ENCODE measurements around the gene PRKACA.
"Not testable (repeated sequence)": the region's sequence is repeated elsewhere in the genome, so short reads cannot be mapped to it uniquely, and the experiment has no call there.

Gene PRKACA

DNA sequence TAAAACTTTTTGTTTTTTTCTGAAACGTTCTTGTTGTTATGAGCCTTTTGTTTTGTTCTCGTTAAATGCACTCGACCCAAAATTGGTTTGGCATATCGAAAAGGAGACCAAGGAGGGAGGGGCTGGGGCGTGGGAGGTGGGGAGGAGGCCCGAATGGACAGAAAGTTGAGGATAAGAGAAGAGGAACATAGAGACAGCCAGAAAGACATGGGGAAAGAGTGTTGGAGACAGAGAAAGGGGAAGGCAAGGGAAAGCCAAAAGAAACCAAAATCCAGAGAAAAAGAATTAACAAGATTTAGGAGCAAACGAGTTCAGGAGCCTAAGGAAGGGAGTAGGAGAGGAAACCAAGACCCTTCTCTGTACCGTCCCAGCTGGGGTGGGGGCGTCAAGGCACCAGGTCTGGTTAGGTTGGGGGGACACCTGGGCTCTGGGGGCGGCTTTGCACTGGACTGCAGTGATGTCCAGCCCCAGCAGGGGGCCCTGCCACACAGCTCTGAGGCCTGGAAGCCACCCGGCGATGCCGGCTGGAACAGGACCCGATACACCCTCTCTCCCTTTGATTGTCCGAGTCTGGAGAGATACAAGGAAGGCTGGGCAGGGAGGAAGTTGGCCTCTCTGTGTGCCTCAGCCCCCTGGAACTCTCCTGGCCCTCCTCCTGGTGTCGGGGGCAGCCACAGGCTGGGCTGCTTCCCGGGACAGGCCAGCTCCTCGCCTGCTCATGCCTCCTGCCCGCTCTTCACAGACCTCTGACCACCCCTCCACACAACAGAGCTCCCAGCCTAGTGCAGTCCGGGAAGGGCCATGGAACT is 30.4 kb upstream of the PRKACA start:
- DNase-seq = peak; percentile 72

DNA sequence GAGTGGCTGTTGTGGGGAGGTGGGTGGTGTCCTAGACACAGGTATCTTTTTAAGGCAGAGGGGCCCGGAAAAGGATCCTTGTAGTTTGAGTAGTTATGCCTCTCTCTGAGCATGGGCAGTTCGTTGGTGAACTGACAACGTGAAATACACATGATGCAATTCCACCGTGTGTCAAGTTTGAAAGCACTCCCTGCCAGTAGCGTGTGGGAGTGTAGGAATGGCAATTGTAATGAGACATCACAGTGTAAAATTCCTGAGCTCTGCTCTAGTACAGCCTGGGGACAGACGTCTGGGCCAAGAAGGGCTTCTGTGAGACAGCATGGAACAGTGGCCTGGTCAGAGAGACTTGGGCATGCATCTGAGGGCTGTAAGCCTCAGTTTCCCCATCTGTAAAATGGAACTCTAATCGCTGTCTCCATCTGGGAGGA is 29.2 kb upstream of the PRKACA start:
- no peak for DNase-seq

DNA sequence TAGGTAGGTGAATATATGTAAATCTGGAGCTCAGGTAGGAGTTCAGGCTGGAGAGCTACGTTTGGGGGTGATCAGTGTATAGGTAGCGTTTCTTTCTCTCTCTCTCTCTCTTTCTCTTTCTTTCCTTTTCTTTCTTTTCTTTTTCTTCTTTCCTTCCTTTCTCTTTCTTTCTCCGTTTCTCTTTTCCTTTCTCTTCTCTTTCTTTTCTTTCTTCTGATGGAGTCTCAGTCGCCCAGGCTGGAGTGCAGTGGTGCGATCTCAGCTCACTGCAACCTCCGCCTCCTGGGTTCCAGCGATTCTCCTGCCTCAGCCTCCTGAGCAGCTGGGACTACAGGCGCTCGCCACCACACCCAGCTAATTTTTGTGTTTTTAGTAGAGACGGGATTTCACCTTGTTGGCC is 28.6 kb upstream of the PRKACA start:
- not testable (repeated sequence) for DNase-seq

DNA sequence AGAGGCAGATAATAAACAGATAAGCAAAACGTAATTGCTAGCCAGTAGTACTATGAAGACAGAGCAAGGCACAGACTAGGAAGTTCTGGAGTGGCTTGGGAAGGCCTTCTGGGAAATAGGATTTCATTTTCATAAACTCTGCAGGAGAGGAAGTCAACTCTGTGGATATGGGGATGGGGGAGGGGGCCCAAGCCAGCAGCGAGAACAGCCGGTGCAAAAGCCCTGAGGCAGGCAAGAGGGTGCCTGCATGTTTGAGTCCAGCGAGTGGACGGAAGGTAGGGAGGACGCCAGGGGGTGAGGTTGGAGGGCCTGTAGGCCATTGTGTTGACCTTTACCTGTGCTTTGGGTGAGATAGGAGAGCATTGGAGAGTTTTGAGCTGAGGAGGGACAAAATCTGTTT is 27.8 kb upstream of the PRKACA start:
- no peak for DNase-seq

DNA sequence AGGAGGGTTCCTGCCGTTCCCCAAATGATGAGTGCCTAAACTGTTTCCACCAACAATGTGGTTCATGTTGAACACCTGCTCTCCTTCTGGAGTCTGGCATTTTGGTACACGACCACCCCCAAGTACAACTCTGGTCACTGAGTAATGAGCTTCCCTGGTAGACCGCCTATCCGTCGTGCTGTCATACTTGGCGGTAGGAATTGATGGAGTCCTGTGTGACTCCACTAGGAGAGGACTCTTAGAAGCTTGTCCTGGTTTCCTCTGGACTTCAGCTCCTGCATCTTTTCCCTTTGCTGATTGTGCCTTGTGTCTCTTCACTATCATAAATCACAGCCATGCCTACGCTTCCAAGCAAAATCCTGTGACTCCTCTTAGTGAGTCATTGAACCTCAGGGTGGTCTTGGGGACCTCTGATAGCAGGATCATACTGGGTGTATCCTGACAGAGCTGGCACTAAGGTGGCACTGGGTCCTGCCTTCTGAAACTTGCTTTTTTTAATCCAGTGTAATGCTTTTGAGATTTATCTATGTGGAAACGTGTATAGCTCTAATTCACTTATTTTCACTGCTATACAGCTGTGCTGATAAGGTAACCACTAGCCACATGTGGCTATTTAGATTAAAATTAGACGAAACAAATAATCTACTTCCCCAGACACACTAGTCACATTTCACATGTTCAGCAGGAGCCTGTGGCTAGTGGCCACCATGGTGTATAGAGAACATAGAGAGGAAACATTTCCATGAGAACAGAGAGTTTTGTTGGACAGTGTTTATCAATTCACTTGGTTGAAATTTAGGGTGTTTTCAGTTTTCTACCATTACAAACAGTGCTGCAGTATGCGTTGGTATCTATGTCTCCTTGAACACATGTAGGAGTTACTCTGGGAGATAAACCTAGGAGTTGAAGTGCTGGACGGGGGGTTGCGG is 25.0 kb upstream of the PRKACA start:
- peak; percentile 95 for DNase-seq

DNA sequence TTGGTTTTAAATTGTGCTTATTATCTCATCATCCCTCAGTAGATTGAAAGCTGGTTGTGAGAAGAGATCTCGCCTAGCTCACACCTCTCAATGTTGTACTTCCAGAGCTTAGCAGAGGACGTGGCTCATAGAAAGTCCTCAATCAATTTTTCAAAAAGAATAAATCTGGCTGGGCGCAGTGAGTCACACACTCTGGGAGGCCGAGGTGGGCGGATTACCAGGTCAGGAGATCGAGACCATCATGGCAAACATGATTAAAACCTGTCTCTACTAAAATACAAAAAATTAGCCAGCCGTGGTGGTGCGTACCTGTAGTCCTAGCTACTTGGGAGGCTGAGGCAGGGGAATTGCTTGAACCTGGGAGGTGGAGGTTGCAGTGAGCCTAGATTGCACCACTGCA is 23.5 kb upstream of the PRKACA start:
- DNase-seq = no peak

DNA sequence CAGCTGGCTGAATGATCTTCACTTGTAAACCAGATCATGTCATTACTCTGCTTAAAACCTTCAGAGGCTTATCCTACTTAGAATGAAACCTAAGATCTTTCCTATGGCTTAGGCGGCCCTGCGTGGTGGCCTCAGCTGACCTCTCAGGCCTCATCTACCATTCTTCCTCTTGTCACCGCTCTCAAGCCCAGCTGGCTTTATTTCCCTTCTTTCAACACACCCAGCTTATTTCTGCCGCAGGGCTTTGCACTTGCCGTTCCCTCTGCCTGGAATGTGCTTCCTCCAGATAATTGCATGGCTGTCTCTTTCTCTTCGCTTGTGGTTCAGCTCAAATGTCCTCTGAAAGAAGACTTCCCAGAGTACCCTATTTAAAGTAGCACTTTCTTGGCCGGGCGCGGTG is 22.4 kb upstream of the PRKACA start:
- DNase-seq = peak; percentile 73

DNA sequence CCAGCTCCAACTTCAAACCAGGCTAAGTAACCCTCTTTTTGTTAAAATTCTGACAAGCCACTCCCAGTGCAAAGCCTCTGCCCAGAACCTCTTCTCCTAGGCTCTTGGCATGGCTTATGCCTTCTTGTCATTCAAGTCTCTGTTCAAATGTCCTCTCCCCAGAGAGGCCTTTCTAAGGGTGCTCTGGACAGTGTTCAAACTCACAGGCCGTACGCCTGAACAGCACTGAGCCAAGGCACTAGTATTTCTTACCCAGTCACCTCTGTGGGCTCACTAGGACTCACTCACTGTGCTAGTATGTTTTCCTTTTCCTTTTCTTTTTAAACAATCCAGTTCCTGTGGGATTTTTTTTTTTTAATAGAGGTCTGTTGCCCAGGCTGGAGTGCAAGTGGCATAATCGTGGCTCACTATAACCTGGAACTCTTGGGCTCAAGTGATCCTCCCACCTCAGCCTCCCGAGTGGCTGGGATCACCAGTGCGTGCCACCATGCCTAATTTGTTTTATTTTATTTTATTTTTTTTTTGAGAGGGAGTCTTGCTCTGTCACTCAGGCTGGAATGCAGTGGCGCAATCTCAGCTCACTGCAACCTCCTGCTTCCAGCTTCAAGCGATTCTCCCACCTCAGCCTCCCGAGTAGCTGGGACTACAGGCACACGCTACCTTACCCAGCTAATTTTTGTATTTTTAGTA is 21.2 kb upstream of the PRKACA start:
- DNase-seq = no peak

DNA sequence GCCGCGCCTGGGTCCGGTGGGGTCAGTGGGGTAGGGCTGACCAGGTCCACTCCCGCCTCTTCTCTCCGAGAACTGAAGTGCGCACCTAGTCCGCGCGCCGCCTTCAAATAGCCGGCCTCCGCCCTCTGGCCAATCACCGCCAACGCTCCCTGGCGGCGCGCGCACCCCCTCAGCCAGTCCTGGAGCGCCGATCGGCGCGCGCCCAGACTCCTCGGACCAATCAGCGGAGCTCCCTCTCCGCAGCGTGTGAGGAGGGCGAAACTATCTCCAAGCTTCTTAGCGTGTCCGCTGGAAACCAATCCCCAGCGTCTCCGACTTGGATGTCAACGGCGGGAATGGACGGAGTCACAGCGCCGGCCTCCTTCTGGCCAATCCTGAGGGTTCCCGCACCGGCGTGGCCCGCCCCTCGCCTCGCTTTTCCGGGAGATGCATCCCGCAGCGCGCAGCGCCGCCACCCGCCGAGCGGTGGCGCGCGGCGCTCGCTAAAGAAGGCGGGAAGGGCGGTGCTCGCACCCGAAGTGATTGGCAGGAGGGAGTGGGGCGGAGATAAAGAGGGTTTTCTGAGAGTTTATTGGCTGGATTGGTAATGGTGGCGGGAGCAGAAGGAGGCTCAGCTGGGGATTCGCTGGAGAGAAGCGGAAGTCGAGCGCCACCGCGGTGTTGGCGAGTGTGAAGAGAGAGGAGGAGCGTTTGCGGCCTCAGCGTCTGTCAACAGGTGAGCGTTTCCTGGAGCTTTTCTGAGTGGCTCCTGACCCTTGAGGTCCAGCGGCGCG is 19.1 kb upstream of the PRKACA start, which contains the start of gene ASF1B:
TSS of gene ASF1B (minus strand) at position 81 of the 773 bp plus-strand sequence. CDS start 133 bp downstream, outside the sequence.
- DNase-seq = peak; percentile 100

DNA sequence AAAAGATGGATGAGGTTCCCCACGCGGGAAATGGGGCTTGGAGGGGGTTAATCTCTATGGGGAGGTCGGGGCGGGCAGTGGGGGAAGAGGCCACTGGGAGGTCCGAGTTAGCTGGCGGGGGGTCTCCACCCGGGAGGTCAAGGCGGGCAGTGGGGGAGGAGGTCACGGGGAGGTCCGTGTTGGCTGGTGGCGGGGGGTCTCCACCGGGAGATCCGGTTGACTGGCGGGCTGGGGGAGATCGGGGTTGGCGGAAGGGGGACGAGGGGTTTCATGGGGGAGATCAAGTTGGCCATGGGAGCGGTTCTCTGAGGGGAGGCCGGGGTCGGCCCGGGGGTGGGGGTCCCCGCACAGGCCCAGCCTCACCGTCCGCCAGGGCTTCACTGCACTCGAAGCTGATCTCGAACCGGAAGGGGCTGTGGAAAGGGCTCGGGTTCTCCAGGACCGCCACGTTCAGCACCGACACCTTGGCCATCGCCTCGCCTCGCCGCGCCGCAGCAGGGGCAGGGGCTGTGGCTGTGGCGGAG is 18.5 kb upstream of the PRKACA start:
- no peak for DNase-seq

DNA sequence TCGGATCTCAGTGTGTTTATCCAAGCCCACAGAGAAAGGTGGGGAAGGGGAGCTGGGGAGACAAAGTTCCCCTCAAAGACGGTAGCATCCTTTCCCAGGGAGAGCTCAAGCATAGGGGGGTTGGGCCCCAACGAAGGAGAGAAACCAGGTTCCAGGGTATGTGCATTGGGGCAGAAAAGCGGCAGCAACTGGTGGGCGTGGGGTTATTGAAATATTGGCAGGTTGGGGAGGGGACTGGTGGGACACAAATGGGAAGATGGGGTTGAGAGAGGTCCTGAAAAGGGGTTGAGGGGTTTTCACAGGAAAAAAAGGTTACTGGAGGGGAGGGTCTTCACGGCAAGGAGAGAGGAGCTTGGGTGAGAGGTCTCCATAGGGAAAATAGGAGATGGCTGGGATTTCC is 17.8 kb upstream of the PRKACA start:
- no peak for DNase-seq

DNA sequence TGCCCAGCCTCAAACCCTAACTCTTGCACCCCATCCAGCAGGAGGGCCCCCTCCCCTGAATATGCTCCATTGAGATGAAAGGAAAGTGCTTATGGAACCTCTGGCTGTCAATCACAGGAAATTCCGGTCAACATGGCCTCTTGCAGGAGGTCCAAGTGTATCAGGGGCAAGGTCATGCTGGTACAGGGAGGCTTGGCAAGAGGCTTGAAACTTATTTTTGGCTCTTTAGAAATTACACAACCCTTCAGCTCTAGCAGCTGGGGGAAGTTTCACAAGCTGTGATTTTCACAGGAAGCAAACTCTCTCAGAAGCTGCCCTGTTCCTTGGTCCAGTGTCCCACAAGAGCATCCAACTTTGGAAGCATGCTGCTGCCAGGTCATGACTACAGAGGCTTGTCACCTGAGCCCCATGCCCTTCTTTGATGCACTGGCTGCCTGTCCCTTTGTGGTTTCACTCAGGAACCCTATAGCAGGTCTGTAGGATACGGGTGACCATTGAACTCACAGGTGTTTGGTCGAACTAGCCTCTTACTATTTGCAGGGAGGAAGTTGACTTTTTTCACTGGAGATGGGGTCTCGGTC is 10.5 kb upstream of the PRKACA start:
- DNase-seq = peak; percentile 24

DNA sequence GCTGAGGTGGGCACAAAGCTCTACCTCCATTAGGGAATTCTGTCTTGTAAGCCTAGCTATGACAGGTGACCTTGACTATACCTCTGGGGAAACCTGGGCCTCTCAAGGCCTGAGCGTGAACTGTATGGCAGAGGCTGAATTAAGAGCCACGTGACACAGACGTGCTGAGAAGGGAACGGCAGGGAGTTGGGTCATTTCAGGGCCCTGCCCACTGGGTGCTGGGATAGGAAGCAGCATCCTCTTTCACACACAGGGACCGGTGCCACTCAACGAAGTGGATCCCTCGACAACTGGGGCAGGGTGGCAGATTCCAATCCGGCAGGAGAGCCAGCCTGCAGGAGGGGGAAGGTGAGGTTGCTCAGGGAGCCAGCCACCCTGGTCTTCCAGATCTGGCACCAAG is 9.6 kb upstream of the PRKACA start:
- no peak for DNase-seq

DNA sequence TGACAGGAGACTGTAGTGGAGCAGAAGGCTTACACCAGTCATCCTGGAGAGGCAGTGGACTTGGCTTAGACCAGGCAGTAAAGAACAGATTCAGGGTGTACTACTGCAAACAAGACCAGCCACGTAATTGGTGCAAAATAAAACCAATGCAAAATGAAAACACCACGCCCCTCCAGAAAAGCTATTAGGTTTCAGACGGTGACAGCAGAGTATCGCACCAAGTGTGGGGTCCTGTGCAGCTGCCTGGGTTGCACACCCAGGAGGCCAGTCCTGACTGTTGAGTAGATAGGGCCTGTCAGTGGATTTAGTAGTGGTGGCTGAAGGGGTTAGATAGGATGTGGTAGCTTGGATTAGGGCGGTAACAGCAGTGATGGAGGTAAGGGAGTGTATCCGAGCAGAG is 5.4 kb upstream of the PRKACA start:
- DNase-seq = no peak

DNA sequence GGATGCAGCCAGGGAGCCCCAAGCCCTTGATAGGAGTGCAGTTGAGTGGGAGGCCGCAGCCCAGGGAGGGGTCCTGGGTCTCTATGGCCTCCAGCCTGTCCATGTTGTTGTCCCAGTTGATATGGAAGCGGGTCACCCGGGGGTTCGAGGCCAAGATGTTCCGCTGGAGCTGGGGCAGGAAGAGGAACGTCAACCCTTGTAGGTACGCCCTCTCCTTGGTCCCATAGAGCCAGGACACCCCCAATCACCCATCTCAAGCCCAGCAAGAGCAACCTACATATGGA is 2.9 kb upstream of the PRKACA start:
- DNase-seq = no peak

DNA sequence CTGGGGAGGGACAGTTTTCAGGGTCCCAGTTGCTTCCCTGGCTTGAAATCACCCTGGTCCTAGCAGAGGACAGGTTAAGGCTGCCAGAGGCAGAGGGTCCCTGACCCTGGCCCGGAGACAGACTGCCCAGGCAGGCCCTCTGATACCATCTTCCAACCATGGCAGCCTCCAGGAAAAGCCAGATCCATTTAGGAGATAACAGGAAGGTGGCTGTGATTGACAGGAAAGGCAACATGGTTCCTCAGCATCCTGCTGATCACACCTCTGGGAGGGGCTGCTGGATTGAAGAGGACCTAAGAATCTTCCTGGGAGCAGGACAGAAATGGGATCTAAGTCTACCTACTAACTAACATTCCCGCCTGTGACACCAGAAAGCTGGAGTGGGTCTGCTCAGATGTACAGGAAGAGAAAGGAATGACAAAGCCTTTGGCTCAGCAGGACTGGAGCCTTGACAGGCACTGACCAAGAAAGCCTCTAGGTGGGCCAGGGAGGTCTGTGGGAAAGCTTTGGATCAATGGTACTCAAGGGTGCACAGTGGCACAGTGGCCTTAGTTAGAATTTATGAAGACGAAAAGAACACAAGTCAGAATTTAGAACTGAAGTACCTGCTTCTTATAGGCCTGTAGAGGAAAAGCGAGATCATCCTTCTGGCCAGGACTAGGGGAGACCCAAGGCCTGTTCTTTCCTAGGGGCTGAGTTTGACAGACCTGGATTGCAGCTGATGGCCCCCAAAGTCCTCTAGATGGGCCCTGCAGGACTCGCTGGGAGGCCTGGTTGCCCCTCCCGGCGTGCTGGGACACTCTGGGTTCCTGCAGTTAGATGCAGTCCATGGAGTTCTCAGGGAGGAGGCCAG is 2.3 kb upstream of the PRKACA start:
- no peak for DNase-seq

DNA sequence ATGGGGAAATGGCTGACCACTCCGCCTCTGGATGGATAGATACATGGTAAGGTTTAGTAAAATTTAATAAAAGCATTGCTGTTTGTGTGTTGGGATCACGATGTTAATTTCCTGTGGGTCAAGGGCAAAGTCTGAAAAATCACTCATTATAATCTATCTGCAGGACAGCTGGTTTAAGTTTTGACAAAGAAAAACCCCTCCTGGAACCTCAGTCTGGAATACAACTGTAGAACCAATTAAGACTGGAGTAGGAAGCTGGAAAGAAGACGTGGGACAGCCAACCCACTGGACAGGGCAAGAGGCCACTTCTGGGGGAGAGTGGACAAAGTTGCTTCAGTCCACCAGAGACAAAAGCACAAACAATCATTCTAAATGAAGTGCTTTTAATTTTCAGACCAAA is 1.6 kb upstream of the PRKACA start:
- DNase-seq = no peak

DNA sequence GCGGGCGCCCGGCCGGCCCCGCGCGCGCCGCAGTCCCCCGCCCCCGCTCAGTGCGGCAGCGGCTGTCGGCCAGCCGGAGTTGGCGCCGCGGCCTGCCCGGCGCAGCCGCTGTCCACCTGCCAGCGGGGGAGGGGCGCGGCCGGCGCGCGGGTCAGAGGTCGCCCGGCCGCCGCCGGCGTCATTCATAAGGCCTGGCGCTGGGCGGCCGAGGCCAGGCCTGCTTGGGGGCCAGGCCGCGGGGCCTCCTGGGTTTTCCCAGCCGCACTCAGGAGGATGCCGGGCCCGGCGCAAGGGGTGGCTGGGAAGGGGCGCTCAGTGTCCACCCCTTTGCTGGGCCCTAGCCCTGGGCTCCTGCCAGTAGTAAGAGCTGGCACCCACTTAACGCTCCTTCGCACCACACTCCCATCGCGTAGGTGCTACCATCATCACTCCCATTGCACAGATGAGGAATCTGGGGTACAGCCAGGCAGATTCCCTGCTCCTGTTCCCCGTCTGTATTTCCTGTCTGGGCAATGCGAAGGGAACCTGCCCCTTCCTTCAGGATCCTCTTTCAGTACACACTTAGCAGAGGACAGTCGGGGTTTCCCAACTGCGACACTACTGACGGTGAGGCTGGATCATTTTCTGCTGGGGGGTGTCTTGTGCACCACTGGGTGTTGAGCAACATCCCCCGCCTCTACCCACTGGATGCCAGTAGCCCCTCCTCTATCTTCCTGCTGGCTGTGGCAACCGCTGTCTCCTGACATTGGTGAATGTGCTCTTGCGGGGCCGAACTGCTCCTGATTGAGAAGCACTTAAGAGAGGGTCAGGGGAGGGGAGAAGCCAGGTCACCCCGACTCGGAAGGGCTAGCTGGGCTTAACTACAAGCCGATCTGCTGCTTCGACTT is 846 bp upstream of the PRKACA start:
- peak; percentile 87 for DNase-seq

DNA sequence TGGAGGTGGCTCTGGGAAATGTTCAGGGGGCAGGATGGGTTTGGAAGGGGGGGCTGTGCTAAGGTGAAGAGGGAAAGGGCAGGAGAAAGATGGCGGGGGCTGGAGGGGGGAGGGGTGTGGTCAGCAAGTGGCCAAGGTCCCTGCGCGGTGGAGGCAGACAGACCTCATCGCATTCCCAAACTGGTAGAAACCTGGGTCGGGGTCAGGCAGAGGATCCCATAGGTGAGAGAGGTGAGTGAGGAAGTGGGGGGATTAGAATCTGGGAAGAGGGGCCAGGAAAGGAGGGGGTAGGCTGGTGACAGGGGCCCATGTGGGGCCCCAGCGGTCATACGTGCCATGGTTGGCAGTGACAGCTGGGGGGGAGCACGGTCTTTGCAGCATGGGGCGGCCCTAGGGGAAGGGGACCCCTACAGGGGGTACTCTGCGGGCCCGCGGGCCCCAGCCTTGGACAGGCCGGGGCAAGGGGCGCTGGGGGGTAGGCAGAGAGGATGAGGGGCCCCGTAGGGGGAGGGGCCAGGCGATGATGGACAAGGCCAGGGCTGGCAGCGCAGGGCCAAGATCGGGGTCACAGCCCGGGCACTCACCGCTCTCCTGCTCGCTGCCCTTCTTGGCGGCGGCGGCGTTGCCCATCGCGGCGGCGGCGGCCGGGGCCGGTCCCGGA is 514 bp downstream of the PRKACA start:
- no peak for DNase-seq
